HG03064 (cell line): ENCODE measurements around the gene PARD6A.

Source experiments
- ATAC-seq: cut with Tn5 transposase; IDR thresholded peaks from one replicate; pipeline ENCODE4 v1.9.1; 2021; ENCODE audit warnings: low read depth; ENCODE audit not compliant: unreplicated experiment

Gene PARD6A

GRCh38 chr16:67666032-67666551 lies 5.3 kb downstream of the PARD6A start:
- no peak for ATAC-seq

- no peak for ATAC-seq
These were observed 6.0 kb downstream of the PARD6A start, which contains the start of the genes C16orf86 and ENKD1 for GRCh38 chr16:67666559-67667452. Gene C16orf86, plus strand, starts transcription at chr16:67666814. Its CDS starts 157 bp downstream, at chr16:67666971. Gene ENKD1, minus strand, starts transcription at chr16:67666750. Its CDS starts 308 bp downstream, at chr16:67666442.

GRCh38 chr16:67667453-67667816 lies 6.7 kb downstream of the PARD6A start:
- no peak for ATAC-seq

- peak; percentile 57 for ATAC-seq
These were observed 7.2 kb downstream of the PARD6A start for GRCh38 chr16:67667817-67668494.

- no peak for ATAC-seq
These were observed 7.9 kb downstream of the PARD6A start for GRCh38 chr16:67668495-67669157.

- no peak for ATAC-seq
These were observed 8.8 kb downstream of the PARD6A start for GRCh38 chr16:67669499-67670101.

GRCh38 chr16:67672306-67672705 lies 11.5 kb downstream of the PARD6A start:
- no peak for ATAC-seq

GRCh38 chr16:67672739-67673662 lies 12.2 kb downstream of the PARD6A start:
- ATAC-seq = no peak

- no peak for ATAC-seq
These were observed 13.2 kb downstream of the PARD6A start for GRCh38 chr16:67673712-67674580.

- no peak for ATAC-seq
These were observed 14.3 kb downstream of the PARD6A start for GRCh38 chr16:67674851-67675578.

GRCh38 chr16:67675579-67675935 lies 14.8 kb downstream of the PARD6A start:
- no peak for ATAC-seq

- ATAC-seq = no peak
These were observed 15.2 kb downstream of the PARD6A start for GRCh38 chr16:67675999-67676398.

GRCh38 chr16:67676516-67676915 lies 15.8 kb downstream of the PARD6A start:
- ATAC-seq = no peak

- no peak for ATAC-seq
These were observed 16.2 kb downstream of the PARD6A start for GRCh38 chr16:67676939-67677338.

GRCh38 chr16:67677712-67678111 lies 17.0 kb downstream of the PARD6A start:
- no peak for ATAC-seq

GRCh38 chr16:67678354-67679023 lies 17.7 kb downstream of the PARD6A start:
- ATAC-seq = no peak
